Measurements from ENCODE around the gene RPH3AL.

RPH3AL gene

DNA sequence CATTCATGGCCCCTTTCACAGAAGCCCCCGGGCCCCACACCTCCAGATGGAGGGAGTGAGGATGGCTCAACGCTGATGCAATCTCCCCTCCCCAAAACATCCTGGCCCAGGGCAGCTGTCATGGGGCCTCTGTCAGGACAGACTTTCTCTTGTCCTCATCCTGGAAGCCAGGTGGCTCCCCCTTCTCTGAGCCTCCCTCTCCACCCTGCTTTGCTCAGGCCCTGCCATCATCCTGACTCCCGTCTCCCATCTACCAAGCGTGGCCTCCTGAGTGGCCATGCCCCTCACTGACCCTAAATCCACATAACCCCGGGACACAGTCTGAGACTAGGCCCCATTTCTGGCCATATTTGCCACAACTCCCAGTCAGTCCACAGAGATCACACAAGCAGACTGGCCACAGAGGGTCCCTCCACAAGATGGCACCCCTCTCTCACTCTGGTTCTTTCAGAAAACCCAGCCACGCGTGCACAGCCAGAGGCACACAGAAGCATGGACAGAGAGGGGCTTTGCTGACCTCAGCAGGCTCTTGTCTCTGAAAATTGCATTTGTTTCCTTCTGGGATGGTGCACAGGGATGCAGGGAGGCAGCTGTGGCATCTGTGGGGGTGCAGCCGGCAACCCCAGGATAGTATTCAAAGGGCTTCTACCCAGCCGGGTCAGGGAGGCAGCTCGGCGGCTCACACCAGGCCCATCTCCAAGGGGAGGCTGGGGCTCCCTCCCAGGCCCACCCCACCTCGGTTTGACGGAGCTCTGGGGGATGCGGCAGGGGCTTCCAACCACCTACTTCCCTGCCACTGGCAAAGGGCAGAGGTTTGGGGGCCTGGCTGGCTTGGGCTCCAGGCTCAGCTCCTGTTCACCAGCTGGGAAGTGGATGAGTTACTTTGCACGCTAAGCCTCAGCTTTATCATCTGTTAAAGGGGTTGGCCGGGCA is 188.0 kb downstream of the RPH3AL start:
- Histone ChIP-seq H3K79me2 (ENCODE audit: control insufficient read depth, insufficient read depth, low read length, unreplicated experiment) (no peaks in the 10 kb centered on the region), H3K4me1 (ENCODE audit: control insufficient read depth, insufficient read depth, low read length, unreplicated experiment) (no peaks in the 10 kb centered on the region), H3K27ac (ENCODE audit: low read depth, low read length) (no peak overlapping the region), H3K4me3 (ENCODE audit: low read depth, low read length) (no peak overlapping the region), H3K36me3 (ENCODE audit: insufficient read depth, low read length) (no peaks in the 10 kb centered on the region), H3K27me3 (ENCODE audit: insufficient read depth, low read length) (no peaks in the 10 kb centered on the region), H2AFZ (ENCODE audit: low read length, unreplicated experiment) (no peak overlapping the region)

DNA sequence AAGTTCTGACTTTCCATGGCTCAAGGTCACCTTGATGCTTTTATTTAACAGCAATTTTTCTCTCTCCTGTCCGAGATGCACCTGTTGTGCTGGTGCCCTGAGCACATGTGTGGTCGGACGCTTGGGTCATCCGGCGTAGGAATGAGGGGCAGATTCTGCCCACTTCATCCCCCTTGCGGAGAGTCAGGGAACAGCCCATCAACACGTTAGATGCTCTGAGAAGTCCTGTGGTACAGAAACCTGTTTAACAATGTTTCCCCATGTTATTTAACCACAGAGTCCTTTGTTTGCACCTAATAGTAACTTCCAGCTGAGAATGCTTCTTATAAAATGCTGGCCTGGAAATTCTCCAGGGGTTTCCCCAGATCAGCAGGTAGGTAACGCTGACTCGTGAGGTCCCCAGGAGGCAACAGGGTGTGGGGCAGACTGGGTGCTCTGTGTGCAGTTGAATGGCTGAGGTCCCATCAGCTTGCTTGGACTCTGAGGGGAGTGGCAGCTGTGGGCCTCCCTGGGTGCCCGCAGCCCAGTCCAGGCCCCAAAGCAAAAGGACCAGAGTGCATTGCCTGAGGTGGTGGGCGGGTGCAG is 189.0 kb downstream of the RPH3AL start:
- H3K79me2 ChIP-seq (ENCODE audit: control insufficient read depth, insufficient read depth, low read length, unreplicated experiment) = no peaks in the 10 kb centered on the region
- no peak overlapping the region for H3K27ac ChIP-seq (ENCODE audit: low read depth, low read length)
- H3K4me3 ChIP-seq (ENCODE audit: low read depth, low read length) = no peak overlapping the region
- H3K4me1 ChIP-seq (ENCODE audit: control insufficient read depth, insufficient read depth, low read length, unreplicated experiment) = no peaks in the 10 kb centered on the region
- no peaks in the 10 kb centered on the region for H3K36me3 ChIP-seq (ENCODE audit: insufficient read depth, low read length)
- no peak overlapping the region for H2AFZ ChIP-seq (ENCODE audit: low read length, unreplicated experiment)
- H3K27me3 ChIP-seq (ENCODE audit: insufficient read depth, low read length) = no peaks in the 10 kb centered on the region

DNA sequence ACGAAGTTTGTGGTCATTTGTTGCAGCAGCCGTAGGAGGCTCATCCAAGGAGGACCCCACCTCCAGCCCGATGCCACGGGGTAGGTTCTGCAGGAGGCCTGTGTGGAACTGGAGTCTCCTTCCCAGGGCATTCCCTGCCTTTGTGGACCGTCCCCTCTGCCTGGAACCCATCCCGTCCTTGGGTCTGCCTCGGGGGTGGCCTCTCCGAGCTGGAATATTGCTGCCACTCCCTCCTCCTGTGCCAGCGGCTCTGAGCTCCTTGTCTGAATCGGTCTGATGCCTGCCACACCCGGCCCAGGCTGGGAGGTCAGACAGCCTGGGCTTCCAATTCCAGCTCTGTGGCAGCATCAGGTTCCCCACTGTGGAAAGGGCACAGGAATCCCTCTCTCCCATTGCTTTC is 189.9 kb downstream of the RPH3AL start:
- Histone ChIP-seq H3K27ac (ENCODE audit: low read depth, low read length) (no peak overlapping the region), H3K4me1 (ENCODE audit: control insufficient read depth, insufficient read depth, low read length, unreplicated experiment) (no peaks in the 10 kb centered on the region), H2AFZ (ENCODE audit: low read length, unreplicated experiment) (no peak overlapping the region), H3K27me3 (ENCODE audit: insufficient read depth, low read length) (no peaks in the 10 kb centered on the region), H3K79me2 (ENCODE audit: control insufficient read depth, insufficient read depth, low read length, unreplicated experiment) (no peaks in the 10 kb centered on the region), H3K36me3 (ENCODE audit: insufficient read depth, low read length) (no peaks in the 10 kb centered on the region), H3K4me3 (ENCODE audit: low read depth, low read length) (no peak overlapping the region)

Data from ACC112 (cell line).